ENCODE data around the gene PRKAG1. TPM values are rescaled to one million over a fixed set of nuclear protein-coding genes. Genes with fewer than 3 reads are reported as not detected.
A peak's percentile ranks its signal among the peaks of the same experiment; 100 is the strongest.

The PRKAG1 gene
- total RNA-seq, 2 donors from 2014 or later: 25.4 to 26.4 TPM

- Histone ChIP-seq H3K27ac (no peak overlapping the region), H3K4me3 (no peak overlapping the region), H3K27me3 (no peaks in the 10 kb centered on the region), H3K9me3 (no peaks in the 10 kb centered on the region), H3K36me3 (replicated peaks in 1 of 2; ENCODE audit: insufficient read depth in 1 of 2, low read depth in 2 of 2) (peaks cover 9 to 35% of the 10 kb centered on the region in 2 donors), H3K4me1 (no peaks in the 10 kb centered on the region)
- ATAC-seq (no peak), DNase-seq (no peak)
- TF ChIP-seq CTCF (IDR thresholded peaks at IDR 0.05) (no peak), POLR2A (IDR thresholded peaks at IDR 0.05) (no peak)
- intact Hi-C loops (cut with DNase I): no loop called here
- 74% methylated on average over 4 of the region's 4 CpGs; no CpG with 5 or more reads in 1 of the 2 donors for WGBS, 2 donors
Measured at GRCh38 chr12:49032276-49032675, 13.7 kb upstream of the PRKAG1 start.

- TF ChIP-seq CTCF (IDR thresholded peaks at IDR 0.05): no peak
- TF ChIP-seq POLR2A (IDR thresholded peaks at IDR 0.05): no peak
- ATAC-seq (no peak), DNase-seq (peak in 1 of 4 donors; percentile 7)
- intact Hi-C loops (cut with DNase I): no loop called here
- no peak overlapping the region for H3K27ac ChIP-seq
- no peak overlapping the region for H3K4me3 ChIP-seq
- no peaks in the 10 kb centered on the region for H3K4me1 ChIP-seq
- H3K36me3 ChIP-seq (replicated peaks in 1 of 2; ENCODE audit: insufficient read depth in 1 of 2, low read depth in 2 of 2): peaks cover 14 to 33% of the 10 kb centered on the region in 2 donors
- WGBS, 2 donors: 90 to 95% methylated on average over 5 to 8 of the region's 8 CpGs
- H3K27me3 ChIP-seq: no peaks in the 10 kb centered on the region
- no peaks in the 10 kb centered on the region for H3K9me3 ChIP-seq
Measured at GRCh38 chr12:49031573-49032161, 13.1 kb upstream of the PRKAG1 start.

- Histone ChIP-seq H3K27ac (no peak overlapping the region), H3K4me3 (no peak overlapping the region), H3K36me3 (replicated peaks in 1 of 2; ENCODE audit: insufficient read depth in 1 of 2, low read depth in 2 of 2) (peaks cover 21 to 38% of the 10 kb centered on the region in 2 donors), H3K27me3 (no peaks in the 10 kb centered on the region), H3K9me3 (no peaks in the 10 kb centered on the region), H3K4me1 (no peaks in the 10 kb centered on the region)
- DNase-seq (peak in 1 of 4 donors; percentile 5), ATAC-seq (no peak)
- intact Hi-C loops (cut with DNase I): no loop called here
- TF ChIP-seq CTCF (IDR thresholded peaks at IDR 0.05) (no peak), POLR2A (IDR thresholded peaks at IDR 0.05) (no peak)
- WGBS, 2 donors: 89 to 94% methylated on average over 13 to 19 of the region's 19 CpGs
Measured at GRCh38 chr12:49030714-49031572, 12.4 kb upstream of the PRKAG1 start.

DNA sequence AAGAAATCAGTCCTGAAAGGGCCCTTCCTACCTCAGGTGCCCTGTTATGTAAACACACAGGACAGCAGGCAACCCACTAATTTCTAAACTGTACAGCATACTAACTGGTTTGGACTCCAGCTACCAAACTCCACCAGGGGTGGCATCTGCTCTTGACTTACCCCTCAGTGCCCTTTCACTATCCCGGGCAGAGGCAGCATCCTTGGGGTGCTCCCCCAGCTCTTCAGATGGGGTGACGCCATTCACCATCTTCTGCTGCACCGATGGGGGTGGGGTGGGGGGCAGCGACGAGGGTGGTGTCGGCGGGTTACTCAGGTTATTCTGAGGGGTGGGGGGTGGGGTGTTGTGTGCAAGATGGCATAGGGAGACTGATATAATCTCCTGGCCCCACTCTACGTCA lies 11.5 kb upstream of the PRKAG1 start:
- TF ChIP-seq CTCF (IDR thresholded peaks at IDR 0.05) (no peak), POLR2A (IDR thresholded peaks at IDR 0.05) (no peak)
- no peak overlapping the region for H3K27ac ChIP-seq
- H3K27me3 ChIP-seq: no peaks in the 10 kb centered on the region
- H3K4me3 ChIP-seq: no peak overlapping the region
- H3K36me3 ChIP-seq (replicated peaks in 1 of 2; ENCODE audit: insufficient read depth in 1 of 2, low read depth in 2 of 2): peaks cover 24 to 44% of the 10 kb centered on the region in 2 donors
- no peaks in the 10 kb centered on the region for H3K9me3 ChIP-seq
- intact Hi-C loops (cut with DNase I): no loop called here
- ATAC-seq: no peak
- no peak for DNase-seq
- WGBS, 2 donors: 83 to 86% methylated on average over 8 of the region's 8 CpGs
- no peaks in the 10 kb centered on the region for H3K4me1 ChIP-seq

Measured in body of pancreas (tissue), 4 donors.